ENCODE results near the gene SAMD11.

DNA sequence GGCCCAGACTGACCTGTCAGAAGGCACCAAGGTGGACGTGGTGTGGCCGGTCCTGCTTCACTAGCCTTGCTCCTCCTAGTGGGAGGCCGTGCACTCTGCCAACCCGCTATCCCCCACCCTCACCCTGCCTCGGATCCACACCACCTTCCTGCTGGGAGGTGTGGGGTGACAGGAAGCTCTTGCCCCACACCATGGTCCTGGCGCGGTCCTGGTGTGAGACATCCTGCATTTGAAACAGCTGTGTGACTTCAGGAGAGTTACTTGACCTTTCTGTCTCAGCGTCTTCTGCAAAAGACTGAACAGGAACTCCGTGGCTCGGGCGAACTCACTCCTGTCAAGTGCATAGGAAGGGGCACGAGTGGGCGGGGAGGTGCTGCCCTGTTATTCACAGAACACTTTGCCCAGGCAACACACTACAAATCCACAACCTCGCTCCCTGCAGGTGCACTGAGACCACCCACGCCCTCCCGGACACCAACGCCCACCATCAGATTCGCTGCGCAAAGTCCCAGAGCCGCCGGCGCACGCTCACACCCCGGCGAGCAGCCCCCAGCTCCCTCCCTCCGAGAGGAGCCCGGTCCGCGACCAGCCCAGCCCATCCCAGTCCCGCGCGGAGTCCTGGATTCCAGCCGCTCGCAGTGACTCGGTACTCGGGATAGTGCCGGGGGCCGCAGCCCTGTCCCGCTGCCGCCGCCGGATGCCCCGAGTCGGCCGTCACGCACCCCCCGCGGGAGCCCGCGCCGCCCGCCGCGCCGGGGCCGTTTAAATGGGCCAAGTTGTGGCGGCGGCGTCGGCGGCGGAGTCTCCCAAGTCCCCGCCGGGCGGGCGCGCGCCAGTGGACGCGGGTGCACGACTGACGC, at the start of gene SAMD11:
- TF ChIP-seq, protein P1, sequence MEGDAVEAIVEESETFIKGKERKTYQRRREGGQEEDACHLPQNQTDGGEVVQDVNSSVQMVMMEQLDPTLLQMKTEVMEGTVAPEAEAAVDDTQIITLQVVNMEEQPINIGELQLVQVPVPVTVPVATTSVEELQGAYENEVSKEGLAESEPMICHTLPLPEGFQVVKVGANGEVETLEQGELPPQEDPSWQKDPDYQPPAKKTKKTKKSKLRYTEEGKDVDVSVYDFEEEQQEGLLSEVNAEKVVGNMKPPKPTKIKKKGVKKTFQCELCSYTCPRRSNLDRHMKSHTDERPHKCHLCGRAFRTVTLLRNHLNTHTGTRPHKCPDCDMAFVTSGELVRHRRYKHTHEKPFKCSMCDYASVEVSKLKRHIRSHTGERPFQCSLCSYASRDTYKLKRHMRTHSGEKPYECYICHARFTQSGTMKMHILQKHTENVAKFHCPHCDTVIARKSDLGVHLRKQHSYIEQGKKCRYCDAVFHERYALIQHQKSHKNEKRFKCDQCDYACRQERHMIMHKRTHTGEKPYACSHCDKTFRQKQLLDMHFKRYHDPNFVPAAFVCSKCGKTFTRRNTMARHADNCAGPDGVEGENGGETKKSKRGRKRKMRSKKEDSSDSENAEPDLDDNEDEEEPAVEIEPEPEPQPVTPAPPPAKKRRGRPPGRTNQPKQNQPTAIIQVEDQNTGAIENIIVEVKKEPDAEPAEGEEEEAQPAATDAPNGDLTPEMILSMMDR (IDR thresholded peaks at IDR 0.05): no peak
- TF ChIP-seq POLR2A (IDR thresholded peaks at IDR 0.05): no peak
